ENCODE measurements around the gene DEAF1. TPM values are rescaled to one million over a fixed set of nuclear protein-coding genes. Genes with fewer than 3 reads are reported as not detected.

The DEAF1 gene
- total and polyA plus RNA-seq, 5 donors = 17.5 to 25.2 (median 20.8) TPM

GRCh38 chr11:628056-628455 is 67.0 kb downstream of the DEAF1 start:
- 93% methylated on average over 31 of the region's 31 CpGs for WGBS
- Histone ChIP-seq H3K4me1 (ENCODE audit: control insufficient read depth, insufficient read depth, low read length) (no peaks in the 10 kb centered on the region), H3K9me3 (ENCODE audit: control insufficient read depth, low read length) (no peaks in the 10 kb centered on the region), H3K27ac (ENCODE audit: low read length) (no peak overlapping the region), H3K4me3 (ENCODE audit: low read length) (no peak overlapping the region), H3K27me3 (ENCODE audit: control insufficient read depth, insufficient read depth) (no peaks in the 10 kb centered on the region)
- ATAC-seq = no peak
- DNase-seq = peak in 2 of 3 donors; percentile 43 to 58
- intact Hi-C loops (cut with DNase I) = no loop called here

GRCh38 chr11:627308-627576 is 67.8 kb downstream of the DEAF1 start:
- H3K27ac ChIP-seq (ENCODE audit: low read length) = no peak overlapping the region
- intact Hi-C loops (cut with DNase I) = no loop called here
- H3K9me3 ChIP-seq (ENCODE audit: control insufficient read depth, low read length) = no peaks in the 10 kb centered on the region

DNA sequence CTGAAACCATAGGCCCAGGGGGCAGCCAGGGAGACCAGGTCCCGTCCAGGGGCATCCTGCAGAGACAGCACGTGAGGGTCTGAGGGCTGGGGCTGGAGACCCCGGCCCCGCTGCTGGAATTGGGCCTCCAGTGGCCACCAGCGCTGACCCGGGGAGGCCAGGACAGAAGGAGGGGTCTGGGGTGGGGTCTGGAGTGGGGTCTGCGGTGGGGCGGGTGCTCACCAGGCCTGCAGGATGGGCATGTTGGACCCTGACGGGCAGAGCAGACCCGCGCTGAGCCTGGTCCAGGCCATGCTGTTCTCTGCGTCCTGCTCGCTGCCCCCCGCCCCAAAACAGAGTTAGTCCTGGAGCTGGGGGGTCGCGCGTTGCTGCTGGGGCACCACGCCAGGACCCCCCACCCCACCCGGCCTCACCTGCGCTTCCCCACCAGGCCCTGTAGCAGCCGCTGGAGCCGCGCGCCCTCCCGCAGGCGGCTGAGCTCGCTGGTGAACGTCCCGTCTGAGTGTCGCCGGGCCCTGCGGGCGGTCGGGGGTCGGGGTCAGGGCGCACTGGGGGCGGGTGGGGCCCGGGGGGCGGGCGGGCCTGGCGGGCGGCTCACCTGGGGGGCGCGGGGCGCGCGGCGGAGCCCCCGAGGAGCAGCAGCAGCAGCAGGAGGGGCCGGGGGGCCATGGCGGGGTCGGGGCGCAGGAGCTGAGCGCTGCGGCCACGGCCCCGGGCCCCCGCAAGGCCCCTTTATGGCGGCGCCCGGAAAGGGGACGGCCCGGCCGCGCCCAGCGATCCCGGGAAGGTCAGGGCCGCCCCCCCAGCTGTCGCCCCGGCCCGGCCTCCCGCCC is 68.3 kb downstream of the DEAF1 start, which contains the start of gene SCT:
SCT (minus strand) TSS at position 707 of the 833 bp plus-strand sequence; CDS start at position 669, 38 bp downstream.
- no peak within 1 kb of the TSS for H3K27ac ChIP-seq (ENCODE audit: low read length)
- ATAC-seq (peak in 1 of 2 donors; percentile 27), DNase-seq (peak in 2 of 3 donors; percentile 43 to 59)
- no peaks in the 10 kb centered on the region for H3K4me1 ChIP-seq (ENCODE audit: control insufficient read depth, insufficient read depth, low read length)
- peak within 1 kb of the TSS; percentile 15 for H3K4me3 ChIP-seq (ENCODE audit: low read length)
- intact Hi-C loops (cut with DNase I) = no loop called here
- WGBS = 9% methylated on average over 72 of the region's 72 CpGs
- H3K9me3 ChIP-seq (ENCODE audit: control insufficient read depth, low read length) = no peaks in the 10 kb centered on the region
- no peaks in the 10 kb centered on the region for H3K27me3 ChIP-seq (ENCODE audit: control insufficient read depth, insufficient read depth)

More at GRCh38 chr11:627308-627576, 67.8 kb downstream of the DEAF1 start:
- WGBS = 17% methylated on average over 28 of the region's 28 CpGs
- H3K4me1 ChIP-seq (ENCODE audit: control insufficient read depth, insufficient read depth, low read length) = no peaks in the 10 kb centered on the region
- ATAC-seq (no peak), DNase-seq (no peak)
- no peaks in the 10 kb centered on the region for H3K27me3 ChIP-seq (ENCODE audit: control insufficient read depth, insufficient read depth)
- no peak overlapping the region for H3K4me3 ChIP-seq (ENCODE audit: low read length)

GRCh38 chr11:625636-626268 is 69.3 kb downstream of the DEAF1 start:
- intact Hi-C loops (cut with DNase I) = no loop called here
- Histone ChIP-seq H3K27ac (ENCODE audit: low read length) (no peak overlapping the region), H3K27me3 (ENCODE audit: control insufficient read depth, insufficient read depth) (no peaks in the 10 kb centered on the region), H3K9me3 (ENCODE audit: control insufficient read depth, low read length) (no peaks in the 10 kb centered on the region), H3K4me1 (ENCODE audit: control insufficient read depth, insufficient read depth, low read length) (no peaks in the 10 kb centered on the region), H3K4me3 (ENCODE audit: low read length) (no peak overlapping the region)
- DNase-seq (peak in 1 of 3 donors; percentile 58), ATAC-seq (peak in 1 of 2 donors; percentile 7)
- 77% methylated on average over 22 of the region's 22 CpGs for WGBS

DNA sequence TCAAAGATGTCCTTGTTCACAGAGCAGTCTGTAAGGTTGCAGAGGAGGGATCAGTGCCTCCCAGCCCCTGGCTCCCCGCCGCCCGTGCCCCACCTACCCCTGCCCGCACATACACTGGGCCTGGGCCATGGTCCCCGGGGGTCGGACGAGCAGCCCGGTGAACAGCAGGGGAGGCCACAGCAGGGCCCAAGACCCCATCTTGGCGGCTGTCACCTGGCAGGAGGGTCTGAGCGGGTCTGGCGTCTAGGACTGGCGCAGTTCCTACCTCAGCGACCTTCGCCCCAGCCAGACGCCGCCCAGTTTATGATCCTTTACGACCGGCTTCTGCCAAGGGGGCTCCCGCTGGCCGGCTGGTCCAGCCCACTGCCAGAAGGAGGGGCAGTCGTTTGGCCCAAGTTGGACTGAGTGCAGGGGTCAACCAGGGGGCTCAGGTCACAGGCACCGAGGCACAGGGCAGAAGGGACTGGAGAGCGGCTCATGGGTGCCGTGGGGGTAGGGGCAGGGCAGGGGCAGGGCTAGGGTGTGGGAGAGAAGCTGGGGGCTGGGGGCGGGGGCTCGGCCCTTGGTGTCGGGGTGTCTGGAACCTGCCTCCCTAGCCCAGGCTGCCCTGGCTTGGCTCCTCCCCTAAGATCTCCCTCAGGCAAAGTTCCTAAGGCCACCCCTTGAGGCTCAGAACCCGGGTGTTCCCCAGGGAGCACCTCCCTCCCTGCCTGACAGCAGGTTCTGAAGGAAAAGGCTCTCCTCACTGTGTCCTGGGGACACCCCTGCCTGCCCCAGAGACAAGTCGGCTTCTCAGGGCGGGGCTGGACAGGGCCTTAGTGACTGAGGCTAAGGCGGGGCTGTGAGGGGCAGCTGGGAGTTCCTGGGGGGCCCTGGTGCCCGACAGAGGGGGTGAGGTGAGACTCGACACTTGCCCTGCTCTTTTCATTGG is 70.1 kb downstream of the DEAF1 start, which contains the start of gene CDHR5:
CDHR5 (minus strand) TSS at position 251 of the 931 bp plus-strand sequence; CDS start at position 198, 53 bp downstream.
- H3K4me3 ChIP-seq (ENCODE audit: low read length) = no peak within 1 kb of the TSS
- peak; percentile 11 to 15 for ATAC-seq
- peak in 2 of 3 donors; percentile 50 to 60 for DNase-seq
- H3K9me3 ChIP-seq (ENCODE audit: control insufficient read depth, low read length) = no peaks in the 10 kb centered on the region
- H3K27ac ChIP-seq (ENCODE audit: low read length) = no peak within 1 kb of the TSS
- H3K4me1 ChIP-seq (ENCODE audit: control insufficient read depth, insufficient read depth, low read length) = no peaks in the 10 kb centered on the region
- intact Hi-C loops (cut with DNase I) = no loop called here
- WGBS = 83% methylated on average over 33 of the region's 33 CpGs
- H3K27me3 ChIP-seq (ENCODE audit: control insufficient read depth, insufficient read depth) = no peaks in the 10 kb centered on the region

DNA sequence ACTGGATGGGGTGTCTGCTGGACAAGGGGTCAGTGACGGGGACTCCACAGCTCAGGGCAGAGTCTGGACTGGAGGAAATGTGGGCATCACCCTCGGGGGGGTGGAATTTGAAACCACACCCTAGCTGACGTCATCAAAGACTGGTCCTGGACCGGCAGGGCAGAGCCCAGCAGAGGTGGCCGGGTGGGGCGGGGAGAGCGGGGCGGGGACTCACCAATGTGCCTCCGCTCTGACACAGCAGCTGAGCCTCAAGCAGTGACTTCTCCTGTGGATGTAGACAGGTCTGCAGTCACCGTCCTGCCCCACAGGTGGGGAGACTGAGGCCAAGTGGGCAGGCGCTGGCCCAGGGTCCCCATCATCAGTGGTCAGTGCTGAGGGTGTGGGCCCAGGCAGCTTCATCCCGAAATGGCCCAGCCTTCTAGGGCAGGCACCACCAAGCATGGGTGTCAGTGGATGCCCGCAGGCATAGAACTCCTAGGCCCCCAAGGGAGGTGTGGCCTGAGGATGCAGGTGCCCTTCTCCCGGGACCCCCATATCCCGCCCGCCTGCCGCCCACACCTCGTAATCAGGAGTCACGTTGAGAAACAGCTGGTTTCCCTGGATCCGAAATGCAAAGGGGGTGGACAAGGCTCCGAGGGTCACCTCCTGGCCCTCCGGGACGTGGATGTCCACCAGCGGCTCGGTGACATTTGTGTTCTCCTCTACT is 70.9 kb downstream of the DEAF1 start:
- Histone ChIP-seq H3K4me1 (ENCODE audit: control insufficient read depth, insufficient read depth, low read length) (no peaks in the 10 kb centered on the region), H3K27me3 (ENCODE audit: control insufficient read depth, insufficient read depth) (no peaks in the 10 kb centered on the region), H3K4me3 (ENCODE audit: low read length) (no peak overlapping the region), H3K27ac (ENCODE audit: low read length) (no peak overlapping the region), H3K9me3 (ENCODE audit: control insufficient read depth, low read length) (no peaks in the 10 kb centered on the region)
- WGBS = 84% methylated on average over 25 of the region's 25 CpGs
- intact Hi-C loops (cut with DNase I) = no loop called here
- no peak for ATAC-seq
- peak in 1 of 3 donors; percentile 46 for DNase-seq

- Histone ChIP-seq H3K9me3 (ENCODE audit: control insufficient read depth, low read length) (no peaks in the 10 kb centered on the region), H3K4me1 (ENCODE audit: control insufficient read depth, insufficient read depth, low read length) (no peaks in the 10 kb centered on the region), H3K27me3 (ENCODE audit: control insufficient read depth, insufficient read depth) (no peaks in the 10 kb centered on the region), H3K27ac (ENCODE audit: low read length) (no peak overlapping the region), H3K4me3 (ENCODE audit: low read length) (no peak overlapping the region)
- 81% methylated on average over 15 of the region's 15 CpGs for WGBS
- intact Hi-C loops (cut with DNase I) = no loop called here
- no peak for ATAC-seq
- peak in 1 of 3 donors; percentile 47 for DNase-seq
These were observed 71.6 kb downstream of the DEAF1 start for GRCh38 chr11:623349-623869.

- H3K4me1 ChIP-seq (ENCODE audit: control insufficient read depth, insufficient read depth, low read length) = no peaks in the 10 kb centered on the region
- no peak overlapping the region for H3K27ac ChIP-seq (ENCODE audit: low read length)
- 82% methylated on average over 27 of the region's 27 CpGs for WGBS
- H3K27me3 ChIP-seq (ENCODE audit: control insufficient read depth, insufficient read depth) = no peaks in the 10 kb centered on the region
- DNase-seq (peak in 2 of 3 donors; percentile 43 to 47), ATAC-seq (no peak)
- H3K9me3 ChIP-seq (ENCODE audit: control insufficient read depth, low read length) = no peaks in the 10 kb centered on the region
- intact Hi-C loops (cut with DNase I) = no loop called here
- no peak overlapping the region for H3K4me3 ChIP-seq (ENCODE audit: low read length)
These were observed 73.2 kb downstream of the DEAF1 start for GRCh38 chr11:621838-622237.

DNA sequence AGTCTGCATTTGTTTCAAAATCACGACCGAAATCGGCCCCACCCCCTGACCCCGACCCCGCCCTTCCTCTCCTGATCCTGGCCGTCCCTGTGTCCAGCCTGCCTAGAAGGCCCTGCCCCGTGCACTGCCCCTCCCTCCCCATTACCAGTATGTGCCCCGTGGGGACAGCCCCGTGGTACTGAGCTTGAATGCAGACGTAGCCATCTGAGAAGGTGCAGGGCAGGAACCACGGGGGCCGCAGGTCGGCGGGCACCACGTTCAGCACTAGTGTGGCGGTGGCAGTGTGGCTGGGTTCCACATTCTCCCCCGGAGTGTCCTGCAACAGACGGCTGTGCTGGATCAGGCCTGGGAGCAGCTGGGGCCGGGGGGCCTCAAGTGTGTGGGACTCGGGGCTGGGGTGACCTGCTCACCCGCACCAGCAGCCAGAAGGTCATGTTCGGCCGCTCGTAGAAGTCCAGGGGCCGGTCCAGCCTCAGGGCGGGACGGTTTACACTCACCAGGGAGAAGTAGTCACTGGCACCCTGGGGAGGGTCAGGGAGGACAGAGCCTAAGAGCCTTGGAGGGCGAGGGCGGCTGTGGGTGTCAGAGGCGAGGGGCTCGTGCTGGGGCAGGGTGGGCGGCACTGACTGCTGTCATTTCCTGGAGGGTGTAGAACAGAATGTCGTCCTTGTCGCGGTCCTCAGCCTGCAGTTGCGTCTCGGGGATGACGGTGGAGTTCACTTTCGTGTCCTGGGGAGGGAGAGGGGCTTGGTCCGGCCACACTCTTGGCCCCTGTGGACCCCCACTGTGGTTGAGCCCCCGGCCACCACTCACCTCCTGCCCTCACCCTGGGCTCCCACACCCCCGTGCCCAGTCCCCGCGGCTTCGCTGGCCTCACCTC is 73.8 kb downstream of the DEAF1 start:
- Histone ChIP-seq H3K27ac (ENCODE audit: low read length) (no peak overlapping the region), H3K27me3 (ENCODE audit: control insufficient read depth, insufficient read depth) (no peaks in the 10 kb centered on the region), H3K9me3 (ENCODE audit: control insufficient read depth, low read length) (no peaks in the 10 kb centered on the region), H3K4me3 (ENCODE audit: low read length) (no peak overlapping the region), H3K4me1 (ENCODE audit: control insufficient read depth, insufficient read depth, low read length) (no peaks in the 10 kb centered on the region)
- 66% methylated on average over 45 of the region's 45 CpGs for WGBS
- peak in 1 of 3 donors; percentile 60 for DNase-seq
- intact Hi-C loops (cut with DNase I) = no loop called here
- no peak for ATAC-seq
